Endothelial cell of umbilical vein (primary cell): Measurements from ENCODE around the gene NUDT14. TPM values are rescaled to one million over a fixed set of nuclear protein-coding genes. Genes with fewer than 3 reads are reported as not detected.

Source experiments
- BruUV-seq: library from RNA; stranded (reverse); fragments of 400-500 nt; replicated peaks from 2 replicates; lab custom pipeline; 2021; lab: Mats Ljungman, UMichigan
- CTCF ChIA-PET: fragments of 300-600, 350-600 bp; sonication (Branson Sonifier 250); formaldehyde crosslinking; loops from one replicate; lab custom pipeline; 2021; ENCODE audit warnings: antibody characterized with exemption, inconsistent platforms; lab: Charles Lee
- POLR2A ChIA-PET: fragments of 300-600, 350-600 bp; sonication (Branson Sonifier 250); formaldehyde crosslinking; loops from one replicate; lab custom pipeline; 2021; ENCODE audit warnings: antibody characterized with exemption, inconsistent platforms; lab: Charles Lee
- DNase-seq: peaks from one replicate; pipeline ENCODE4 v3.0.0-alpha.2; 2011; ENCODE audit warnings: low read depth, low spot score
- FAIRE-seq: peaks from 2 replicates; lab custom pipeline; 2011; peaks lifted over from hg19 to GRCh38; lab: Jason Lieb, UNC
- H2AFZ ChIP-seq: 2 replicates; pipeline ENCODE4 v1.6.0; 2012; ENCODE audit warnings: low read depth, low read length, control low read depth, inconsistent platforms
- H3K27ac ChIP-seq: 2 replicates; pipeline ENCODE4 v1.5.1; 2011; ENCODE audit warnings: low read depth, mild to moderate bottlenecking, control low read depth, low read length, moderate library complexity; ENCODE audit not compliant: insufficient read depth
- H3K27me3 ChIP-seq, 2 experiments: 2 replicates each; pipeline versions ENCODE4 v1.6.0 to v1.6.1; 2011; ENCODE audit warnings: low read length in 2 of 2, mixed read lengths in 1 of 2; ENCODE audit not compliant: control insufficient read depth in 2 of 2, insufficient read depth in 2 of 2
- H3K36me3 ChIP-seq, 2 experiments: 2 replicates in 1 of 2; 3 replicates in 1 of 2; pipeline ENCODE4 v1.5.1; 2011; ENCODE audit warnings: low read length in 2 of 2, mild to moderate bottlenecking in 1 of 2, moderate library complexity in 1 of 2; ENCODE audit not compliant: control insufficient read depth in 2 of 2, insufficient read depth in 2 of 2; ENCODE audit errors: extremely low read depth in 1 of 2
- H3K4me1 ChIP-seq: 3 replicates; pipeline ENCODE4 v1.5.1; 2011; ENCODE audit warnings: mild to moderate bottlenecking, low read length; ENCODE audit not compliant: control insufficient read depth, insufficient read depth; ENCODE audit errors: extremely low read depth
- H3K4me2 ChIP-seq: 2 replicates; pipeline ENCODE4 v1.6.1; 2011; ENCODE audit warnings: low read length, control low read depth, mixed read lengths; ENCODE audit not compliant: insufficient read depth
- H3K4me3 ChIP-seq, 3 experiments: fragments of 200-600 bp in 1 of 3; sonication (generic), shearing (Covaris generic) in 1 of 3; replicated peaks in 1 of 3; 2 replicates each; pipeline ENCODE4 v1.5.1; 2011 to 2016; ENCODE audit warnings: control low read depth in 3 of 3, low read length in 3 of 3, mild to moderate bottlenecking in 2 of 3, inconsistent platforms in 1 of 3, low read depth in 1 of 3, moderate library complexity in 1 of 3; ENCODE audit not compliant: insufficient read depth in 1 of 3
- H3K79me2 ChIP-seq: 2 replicates; pipeline ENCODE4 v1.6.0; 2012; ENCODE audit warnings: low read length, inconsistent platforms; ENCODE audit not compliant: control insufficient read depth, insufficient read depth
- H3K9ac ChIP-seq: replicated peaks from 2 replicates; pipeline ENCODE3; 2011; ENCODE audit warnings: low read length, control low read depth; ENCODE audit not compliant: insufficient read depth; ENCODE audit errors: extremely low read depth
- H3K9me1 ChIP-seq: replicated peaks from 3 replicates; pipeline ENCODE4 v1.6.0; 2011; ENCODE audit warnings: mild to moderate bottlenecking, low read length; ENCODE audit not compliant: control insufficient read depth, insufficient read depth; ENCODE audit errors: extremely low read depth
- H3K9me3 ChIP-seq: replicated peaks from 2 replicates; pipeline ENCODE4 v1.5.1; 2012; ENCODE audit warnings: low read length, inconsistent platforms; ENCODE audit not compliant: control insufficient read depth, insufficient read depth
- H4K20me1 ChIP-seq: replicated peaks from 2 replicates; pipeline ENCODE3; 2011; ENCODE audit warnings: mild to moderate bottlenecking, low read length; ENCODE audit not compliant: control insufficient read depth, insufficient read depth; ENCODE audit errors: extremely low read depth
- CTCF ChIP-seq, 2 donors: IDR thresholded peaks; 1 replicate in 1 of 2; 2 replicates in 1 of 2; pipeline ENCODE4 v1.5.1; 2011; ENCODE audit warnings: low read length in 2 of 2, mild to moderate bottlenecking in 2 of 2, moderate library complexity in 2 of 2, control low read depth in 1 of 2, inconsistent platforms in 1 of 2, low read depth in 1 of 2; ENCODE audit not compliant: insufficient read depth in 1 of 2; ENCODE audit errors: extremely low read depth in 1 of 2
- EZH2 ChIP-seq: IDR thresholded peaks from 2 replicates; pipeline ENCODE4 v1.6.1; 2012; ENCODE audit warnings: borderline replicate concordance, low read depth, mild to moderate bottlenecking, moderate library complexity, low read length, inconsistent platforms; ENCODE audit not compliant: severe bottlenecking
- FOS ChIP-seq: IDR thresholded peaks from 2 replicates; pipeline ENCODE4 v1.6.1; 2011; ENCODE audit warnings: mild to moderate bottlenecking, low read length, moderate library complexity, borderline replicate concordance; ENCODE audit not compliant: insufficient read depth
- GATA2 ChIP-seq: IDR thresholded peaks from 2 replicates; pipeline ENCODE4 v1.7.0; 2011; ENCODE audit warnings: low read depth, mild to moderate bottlenecking, moderate library complexity, mixed read lengths, low read length; ENCODE audit not compliant: insufficient read length, insufficient read depth
- JUN ChIP-seq: IDR thresholded peaks from 2 replicates; pipeline ENCODE4 v1.6.1; 2011; ENCODE audit warnings: borderline replicate concordance, low read depth; ENCODE audit not compliant: insufficient read length, insufficient read depth
- MAX ChIP-seq: IDR thresholded peaks from 2 replicates; pipeline ENCODE4 v1.6.1; 2011; ENCODE audit not compliant: insufficient read depth, insufficient read length
- MYC ChIP-seq: IDR thresholded peaks from one replicate; pipeline ENCODE4 v1.6.1; 2011; ENCODE audit warnings: mild to moderate bottlenecking, low read depth, low read length
- POLR2A ChIP-seq: IDR thresholded peaks from 2 replicates; pipeline ENCODE4 v1.6.1; 2012; ENCODE audit warnings: low read depth, mild to moderate bottlenecking, control low read depth, low read length
- POLR2AphosphoS5 ChIP-seq: IDR thresholded peaks from 2 replicates; pipeline ENCODE4 v1.6.1; 2012; ENCODE audit warnings: low read depth, mild to moderate bottlenecking, control low read depth, low read length, moderate library complexity; ENCODE audit not compliant: insufficient read depth
- dilution Hi-C: fragments of 300-500 bp; cut with MboI; formaldehyde crosslinking; loops from one replicate; pipeline ENCODE4 v1.15.0; 2019; ENCODE audit warnings: low sequenced_read_pairs; ENCODE audit not compliant: extremely low pct_ligation_motif_present
- intact Hi-C: fragments of 100-400 bp; cut with micrococcal nuclease; formaldehyde crosslinking; loops from one replicate; pipeline ENCODE4 v1.10.0; 2022
- polyA plus RNA-seq, 4 experiments: library from polyadenylated mRNA; depleted of rRNA in 3 of 4; stranded (reverse) in 3 of 4; unstranded in 1 of 4; fragments of >200 nt; gene quantifications; 2 replicates each; pipeline versions ENCODE4 v1.2.1 to v1.2.3, GENCODE V29; 2011 to 2012; ENCODE audit warnings: missing spikeins in 1 of 4
- total RNA-seq: library from RNA; stranded (reverse); gene quantifications from 2 replicates; pipeline ENCODE4 v1.2.3, GENCODE V29; 2021

Gene NUDT14
- total and polyA plus RNA-seq, 2 donors (not counting 3 experiments of a cell fraction or from before 2014, with no cell fraction given): 97.7 to 103 TPM

- Histone ChIP-seq H3K4me3 (no peak overlapping the region), H3K9me1 (no peaks in the 10 kb centered on the region), H4K20me1 (no peaks in the 10 kb centered on the region), H3K36me3 (peaks cover 0 to 31% of the 10 kb centered on the region in 2 experiments), H3K79me2 (no peaks in the 10 kb centered on the region), H3K9ac (no peak overlapping the region), H3K4me2 (no peak overlapping the region), H3K9me3 (no peaks in the 10 kb centered on the region), H3K27me3 (no peaks in the 10 kb centered on the region), H3K4me1 (no peaks in the 10 kb centered on the region), H2AFZ (no peak overlapping the region), H3K27ac (no peak overlapping the region)
- CTCF ChIA-PET: interaction anchor here (0.9 to 1.1 kb wide), 2 partner anchors 11 to 126 kb away, joined by 3 to 5 read pairs; no protein-coding TSS in a partner anchor
- BruUV-seq: no TSS peak
- no peak for FAIRE-seq
- POLR2A ChIA-PET: no interaction called here
- TF ChIP-seq JUN: no peak
- no peak for TF ChIP-seq FOS
- TF ChIP-seq POLR2AphosphoS5: no peak
- TF ChIP-seq GATA2: no peak
- TF ChIP-seq MYC: no peak
- TF ChIP-seq EZH2: no peak
- TF ChIP-seq POLR2A: no peak
- TF ChIP-seq MAX: no peak
- no peak for TF ChIP-seq CTCF (IDR thresholded peaks at IDR 0.05; ENCODE audit: extremely low read depth in 1 of 2, insufficient read depth in 1 of 2, low read depth in 1 of 2, low read length in 2 of 2)
- intact Hi-C loops: no loop called here
- dilution Hi-C loops: no loop called here
- DNase-seq: no peak
These were observed 35.6 kb upstream of the NUDT14 start for GRCh38 chr14:105216490-105217247.
